SKM-1 treated with dmso at 0.1 percent for 144 hours (cell line): Measurements from ENCODE around the gene IGFBP3.

Source experiments
- DNase-seq: peaks from one replicate; lab custom pipeline; 2025; ENCODE audit not compliant: unreplicated experiment; lab: John Stamatoyannopoulos, UW

IGFBP3 gene

GRCh38 chr7:45874408-45875131 is 46.5 kb downstream of the IGFBP3 start:
- no peak for DNase-seq

GRCh38 chr7:45873355-45873754 is 47.7 kb downstream of the IGFBP3 start:
- DNase-seq, result no peak

DNA sequence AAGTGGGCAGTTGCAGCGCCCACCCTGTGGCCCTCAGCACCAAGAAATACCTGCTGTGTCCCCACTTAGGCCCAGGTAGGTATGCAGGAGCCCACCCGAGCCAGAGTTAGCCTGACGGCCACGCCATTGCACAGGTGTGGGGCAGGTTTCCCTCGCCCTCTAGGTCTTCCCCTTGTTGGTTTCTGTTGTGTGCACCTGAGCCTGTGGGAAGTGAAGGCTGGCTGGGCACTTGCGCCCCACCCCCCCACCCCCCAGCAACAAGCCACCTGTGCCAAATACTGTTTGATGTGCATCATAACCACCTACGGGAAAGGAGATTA is 48.1 kb downstream of the IGFBP3 start, which contains the start of gene CCDC201:
CCDC201 (minus strand) TSS at position 48 of the 320 bp plus-strand sequence. CDS start 75 bp downstream, outside the sequence.
- DNase-seq, result no peak

DNA sequence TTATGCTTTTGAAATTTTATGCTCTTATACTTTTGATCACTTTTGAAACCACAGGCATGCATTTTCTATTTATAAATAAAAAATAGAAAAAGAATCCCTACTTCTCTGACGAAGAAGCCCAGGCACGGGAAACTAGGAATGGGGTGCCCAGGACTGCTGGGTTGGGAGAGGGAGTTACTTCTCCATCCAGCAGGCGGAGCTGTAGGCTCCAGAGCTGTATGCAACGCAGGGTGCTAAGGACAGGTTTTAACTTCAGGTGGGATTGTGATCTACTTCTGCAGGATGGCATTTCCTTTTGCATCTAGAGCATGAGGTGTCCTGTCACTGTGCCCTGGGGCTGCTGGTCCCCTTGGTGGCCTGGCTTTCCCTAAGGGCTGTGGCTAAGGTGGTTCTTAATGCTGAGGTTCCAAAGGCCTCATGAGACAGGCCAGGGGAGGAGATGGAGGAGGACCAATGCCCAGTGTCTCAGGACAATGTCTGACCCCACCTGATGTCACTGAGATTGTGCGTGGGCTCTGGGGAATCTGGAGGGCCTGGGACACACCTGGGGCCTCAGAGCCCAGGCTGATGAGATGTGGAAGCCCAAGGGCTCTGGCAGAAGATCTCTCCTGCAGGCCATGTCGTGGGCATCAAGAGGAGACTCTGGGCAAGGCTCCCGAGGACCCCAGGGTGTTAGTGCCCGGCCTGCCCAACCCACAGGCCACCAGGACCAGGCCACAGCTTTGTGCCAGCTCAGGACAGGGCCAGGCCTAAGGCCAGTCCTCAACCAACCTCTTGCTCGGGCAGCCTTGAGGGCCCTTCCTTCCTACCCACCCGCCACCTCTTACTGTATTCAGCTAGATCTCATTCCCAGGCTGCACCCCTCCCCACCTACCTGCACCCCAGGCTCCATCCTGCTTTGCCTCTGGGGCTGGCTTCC is 48.7 kb downstream of the IGFBP3 start:
- peak; percentile 12 for DNase-seq

- no peak for DNase-seq
Measured at GRCh38 chr7:45869426-45869825, 51.6 kb downstream of the IGFBP3 start.

DNA sequence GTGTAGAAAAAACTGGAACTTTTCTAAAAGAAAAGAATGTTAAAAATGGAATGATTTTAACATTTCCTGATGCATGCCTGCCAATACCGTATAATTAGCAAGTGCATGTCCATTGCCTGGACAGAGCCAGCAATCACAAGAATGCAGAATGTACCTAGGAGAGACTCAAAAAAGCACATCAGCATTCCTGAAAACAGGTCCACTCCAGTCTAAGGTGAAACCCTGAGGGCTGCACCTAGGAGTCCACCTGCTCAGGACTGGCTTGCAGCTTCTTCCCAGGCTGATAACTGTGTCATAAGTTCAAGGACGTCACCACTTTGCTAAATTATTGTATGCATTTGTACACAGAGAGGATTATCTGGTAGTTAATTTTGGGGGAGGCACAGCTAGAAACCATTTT is 53.6 kb downstream of the IGFBP3 start:
- DNase-seq, result no peak

- DNase-seq, result no peak
Measured at GRCh38 chr7:45865594-45866410, 55.3 kb downstream of the IGFBP3 start.

DNA sequence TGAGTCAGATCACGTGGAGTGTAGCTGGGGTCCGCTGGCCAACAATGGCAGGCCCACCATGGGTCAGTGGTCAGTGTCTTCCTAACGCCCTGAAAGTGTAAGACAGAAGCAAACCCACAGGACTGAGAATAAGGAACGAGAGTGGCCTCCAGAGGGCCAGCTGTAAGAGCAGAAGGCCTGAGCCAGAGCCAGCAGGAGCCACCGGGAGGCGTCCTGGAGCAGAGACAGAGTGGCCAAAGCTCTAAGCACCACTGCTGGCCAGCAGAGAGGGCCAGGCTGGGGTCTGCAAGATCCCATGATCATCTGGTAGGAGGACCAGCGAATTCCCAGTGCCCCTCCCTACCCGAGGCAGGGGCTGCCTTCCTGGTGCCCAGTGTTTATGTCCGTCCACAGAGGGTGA is 57.4 kb downstream of the IGFBP3 start:
- no peak for DNase-seq
